GM12878 (cell line): Measurements from ENCODE around the gene VAC14. TPM values are rescaled to one million over a fixed set of nuclear protein-coding genes. Genes with fewer than 3 reads are reported as not detected.

Source experiments
- ATAC-seq: fragments of 200-7000 bp; cut with Tn5 transposase; 3 replicates; pipeline ENCODE4 v1.9.1; 2020; ENCODE audit warnings: mild to moderate bottlenecking, moderate library complexity
- BruUV-seq: library from RNA; stranded (reverse); fragments of 400-500 nt; replicated peaks from 2 replicates; lab custom pipeline; 2021; lab: Mats Ljungman, UMichigan
- CTCF ChIA-PET: fragments of 300-600 bp; sonication (Branson Sonifier 250); formaldehyde crosslinking; extraction: SDS; loops from one replicate; lab custom pipeline; 2021; ENCODE audit warnings: inconsistent platforms; lab: Yijun Ruan, JAX
- POLR2A ChIA-PET: fragments of 350-600 bp; formaldehyde crosslinking; extraction: SDS; loops from one replicate; lab custom pipeline; 2021; ENCODE audit warnings: inconsistent platforms; lab: Charles Lee
- RAD21 ChIA-PET: fragments of 300-600 bp; sonication (Branson Sonifier 250); formaldehyde crosslinking; loops from one replicate; lab custom pipeline; 2023; ENCODE audit warnings: antibody characterized with exemption; ENCODE audit not compliant: unreplicated experiment; lab: Charles Lee
- SMC1A ChIA-PET: fragments of 300-600 bp; sonication (Branson Sonifier 250); formaldehyde crosslinking; loops from one replicate; lab custom pipeline; 2023; ENCODE audit not compliant: unreplicated experiment, uncharacterized antibody; lab: Charles Lee
- DNase-seq: peaks from one replicate; pipeline ENCODE4 v3.0.0-alpha.2; 2011; ENCODE audit warnings: low read depth, low spot score
- FAIRE-seq: peaks from 3 replicates; lab custom pipeline; 2011; peaks lifted over from hg19 to GRCh38; lab: Jason Lieb, UNC
- H2AFZ ChIP-seq: 2 replicates; pipeline ENCODE4 v1.6.0; 2011; ENCODE audit warnings: low read depth, low read length, control low read depth; ENCODE audit not compliant: control insufficient read depth
- H3K27ac ChIP-seq: 2 replicates; pipeline ENCODE4 v1.5.1; 2011; ENCODE audit warnings: control low read depth; ENCODE audit not compliant: control insufficient read depth, insufficient read depth
- H3K27me3 ChIP-seq, 2 experiments: replicated peaks in 1 of 2; 2 replicates each; pipeline versions ENCODE4 v1.6.0 to v1.6.1; 2011; ENCODE audit warnings: low read length in 1 of 2; ENCODE audit not compliant: control insufficient read depth in 2 of 2, insufficient read depth in 2 of 2
- H3K36me3 ChIP-seq, 2 experiments: 2 replicates each; pipeline ENCODE4 v1.5.1; 2011; ENCODE audit warnings: low read length in 1 of 2; ENCODE audit not compliant: control insufficient read depth in 2 of 2, insufficient read depth in 2 of 2
- H3K4me1 ChIP-seq: 2 replicates; pipeline ENCODE4 v1.6.1; 2011; ENCODE audit warnings: mild to moderate bottlenecking, low read length, moderate library complexity, mixed read lengths; ENCODE audit not compliant: control insufficient read depth, insufficient read depth
- H3K4me2 ChIP-seq: 2 replicates; pipeline ENCODE4 v1.6.0; 2011; ENCODE audit warnings: control low read depth; ENCODE audit not compliant: control insufficient read depth, insufficient read depth
- H3K4me3 ChIP-seq: fragments of 200-600 bp; sonication (generic); 2 replicates; pipeline ENCODE4 v1.5.1; 2016
- H3K79me2 ChIP-seq: 2 replicates; pipeline ENCODE4 v1.6.0; 2011; ENCODE audit warnings: low read length; ENCODE audit not compliant: control insufficient read depth, insufficient read depth
- H3K9ac ChIP-seq: 2 replicates; pipeline ENCODE4 v1.8.0; 2011; ENCODE audit warnings: low read length, control low read depth, mixed read lengths; ENCODE audit not compliant: control insufficient read depth, insufficient read depth
- H3K9me3 ChIP-seq: replicated peaks from 3 replicates; pipeline ENCODE4 v1.5.1; 2011; ENCODE audit warnings: mild to moderate bottlenecking, low read length; ENCODE audit not compliant: control insufficient read depth, insufficient read depth
- H4K20me1 ChIP-seq: 2 replicates; pipeline ENCODE4 v1.6.0; 2011; ENCODE audit not compliant: control insufficient read depth, insufficient read depth
- ASH2L ChIP-seq: fragments of 300-600, 200-600 bp; sonication (generic); IDR thresholded peaks from 2 replicates; pipeline ENCODE4 v1.6.1; 2017; ENCODE audit warnings: low read depth, mild to moderate bottlenecking, borderline replicate concordance
- BACH1 ChIP-seq: fragments of 450-650 bp; IDR thresholded peaks from 2 replicates; pipeline ENCODE4 v1.6.1; 2017; ENCODE audit warnings: mild to moderate bottlenecking, borderline replicate concordance
- BHLHE40 ChIP-seq, 2 experiments: fragments of 450-650 bp in 1 of 2; IDR thresholded peaks; 2 replicates each; pipeline ENCODE4 v1.6.1; 2011 to 2017; ENCODE audit warnings: low read depth in 2 of 2, borderline replicate concordance in 1 of 2, improper control_type of control experiment in 1 of 2, low read length in 1 of 2, mild to moderate bottlenecking in 1 of 2
- CBFB ChIP-seq: IDR thresholded peaks from 2 replicates; pipeline ENCODE4 v1.6.1; 2016; ENCODE audit warnings: antibody characterized with exemption, low read depth
- CREM ChIP-seq: IDR thresholded peaks from 2 replicates; pipeline ENCODE4 v1.6.1; 2014; ENCODE audit warnings: antibody characterized with exemption, low read depth
- NFYA ChIP-seq: IDR thresholded peaks from 2 replicates; pipeline ENCODE4 v1.6.1; 2011; ENCODE audit warnings: low read depth, mild to moderate bottlenecking, low read length, improper control_type of control experiment, borderline replicate concordance
- NRF1 ChIP-seq: conservative IDR thresholded peaks from 2 replicates; pipeline ENCODE4 v1.6.1; 2011; ENCODE audit warnings: mild to moderate bottlenecking, low read depth, low read length, improper control_type of control experiment
- RFX5 ChIP-seq: IDR thresholded peaks from 2 replicates; pipeline ENCODE4 v1.6.1; 2011; ENCODE audit warnings: low read depth, low read length, improper control_type of control experiment
- TCF3 ChIP-seq: IDR thresholded peaks from 2 replicates; pipeline ENCODE4 v1.6.1; 2012; ENCODE audit warnings: low read depth, mild to moderate bottlenecking, low read length, borderline replicate concordance; ENCODE audit not compliant: insufficient read depth
- TCF7 ChIP-seq: IDR thresholded peaks from 2 replicates; pipeline ENCODE4 v1.6.1; 2014; ENCODE audit warnings: antibody characterized with exemption, borderline replicate concordance
- ZBED1 ChIP-seq: IDR thresholded peaks from 2 replicates; pipeline ENCODE4 v1.6.1; 2016; ENCODE audit warnings: borderline replicate concordance
- WGBS: methylation state at CpG from one replicate; pipeline ENCODE4 v1.1.6; 2016; ENCODE audit warnings: low lambda C conversion rate; ENCODE audit not compliant: insufficient replicate concordance, insufficient coverage; ENCODE audit errors: missing lambda C conversion rate; 5-methylcytosine and 5-hydroxymethylcytosine counted together
- in situ Hi-C: fragments of 300-500 bp; cut with MboI; formaldehyde crosslinking; loops from 9 replicates; pipeline ENCODE4 v1.14.3; 2018; ENCODE audit warnings: mixed read lengths
- intact Hi-C: fragments of 100-400 bp; cut with micrococcal nuclease; formaldehyde crosslinking; loops from one replicate; pipeline ENCODE4 v1.14.2; 2022; ENCODE audit not compliant: unreplicated experiment
- polyA plus RNA-seq, 11 experiments: library from polyadenylated mRNA; depleted of rRNA in 4 of 11; unstranded in 6 of 11; stranded (reverse) in 5 of 11; fragments of >200 nt; fragmentation: Nextera tagmentation in 4 of 11; fragmentation: Illumina TruSeq in 1 of 11; extraction: Ambion mirVana in 4 of 11; extraction: Trizol in 1 of 11; gene quantifications; 1 replicate in 1 of 11; 2 replicates in 10 of 11; pipeline versions ENCODE4 v1.2.1 to v1.2.3, GENCODE V29; 2011 to 2016; ENCODE audit warnings: inconsistent platforms in 2 of 11, missing spikeins in 2 of 11, low read depth in 1 of 11
- total RNA-seq, 4 experiments: library from RNA; depleted of rRNA in 3 of 4; stranded (reverse); fragments of >200 nt in 3 of 4; fragmentation: Illumina TruSeq in 1 of 4; extraction: Trizol in 1 of 4; gene quantifications; 2 replicates each; pipeline versions ENCODE4 v1.2.1 to v1.2.3, GENCODE V29; 2013 to 2021

Gene VAC14
- total and polyA plus RNA-seq, 10 of the 15 experiments (the other 5 are each of a cell fraction or from before 2014, with no cell fraction given): 1.3 to 45.5 (median 25.5) TPM

GRCh38 chr16:70684146-70685060 lies 116.6 kb downstream of the VAC14 start:
- Histone ChIP-seq H3K9ac (no peak overlapping the region), H3K4me1 (no peaks in the 10 kb centered on the region), H2AFZ (no peak overlapping the region), H3K27ac (no peak overlapping the region), H3K36me3 (no peaks in the 10 kb centered on the region), H3K4me2 (no peak overlapping the region), H4K20me1 (no peaks in the 10 kb centered on the region), H3K4me3 (no peak overlapping the region), H3K9me3 (no peaks in the 10 kb centered on the region), H3K79me2 (no peaks in the 10 kb centered on the region), H3K27me3 (no peaks in the 10 kb centered on the region)
- in situ Hi-C loops: no loop called here
- ATAC-seq (no peak), FAIRE-seq (no peak), DNase-seq (no peak)
- TF ChIP-seq ZBED1 (no peak), TCF7 (no peak), CBFB (no peak), BHLHE40 (IDR thresholded peaks at IDR 0.05; ENCODE audit: borderline replicate concordance in 1 of 2, low read depth in 2 of 2, low read length in 1 of 2) (no peak), NRF1 (no peak), ASH2L (no peak), CREM (no peak), TCF3 (no peak), RFX5 (no peak), NFYA (no peak), BACH1 (no peak)
- no TSS peak for BruUV-seq
- POLR2A ChIA-PET: no interaction called here
- RAD21 ChIA-PET: no interaction called here
- SMC1A ChIA-PET: no interaction called here
- CTCF ChIA-PET: no interaction called here
- 56% methylated on average over 14 of the region's 14 CpGs for WGBS
- intact Hi-C loops: no loop called here
